ENCODE data around the gene PPP1R14B.
A peak's percentile ranks its signal among the peaks of the same experiment; 100 is the strongest.

Gene PPP1R14B, protein sequence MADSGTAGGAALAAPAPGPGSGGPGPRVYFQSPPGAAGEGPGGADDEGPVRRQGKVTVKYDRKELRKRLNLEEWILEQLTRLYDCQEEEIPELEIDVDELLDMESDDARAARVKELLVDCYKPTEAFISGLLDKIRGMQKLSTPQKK

DNA sequence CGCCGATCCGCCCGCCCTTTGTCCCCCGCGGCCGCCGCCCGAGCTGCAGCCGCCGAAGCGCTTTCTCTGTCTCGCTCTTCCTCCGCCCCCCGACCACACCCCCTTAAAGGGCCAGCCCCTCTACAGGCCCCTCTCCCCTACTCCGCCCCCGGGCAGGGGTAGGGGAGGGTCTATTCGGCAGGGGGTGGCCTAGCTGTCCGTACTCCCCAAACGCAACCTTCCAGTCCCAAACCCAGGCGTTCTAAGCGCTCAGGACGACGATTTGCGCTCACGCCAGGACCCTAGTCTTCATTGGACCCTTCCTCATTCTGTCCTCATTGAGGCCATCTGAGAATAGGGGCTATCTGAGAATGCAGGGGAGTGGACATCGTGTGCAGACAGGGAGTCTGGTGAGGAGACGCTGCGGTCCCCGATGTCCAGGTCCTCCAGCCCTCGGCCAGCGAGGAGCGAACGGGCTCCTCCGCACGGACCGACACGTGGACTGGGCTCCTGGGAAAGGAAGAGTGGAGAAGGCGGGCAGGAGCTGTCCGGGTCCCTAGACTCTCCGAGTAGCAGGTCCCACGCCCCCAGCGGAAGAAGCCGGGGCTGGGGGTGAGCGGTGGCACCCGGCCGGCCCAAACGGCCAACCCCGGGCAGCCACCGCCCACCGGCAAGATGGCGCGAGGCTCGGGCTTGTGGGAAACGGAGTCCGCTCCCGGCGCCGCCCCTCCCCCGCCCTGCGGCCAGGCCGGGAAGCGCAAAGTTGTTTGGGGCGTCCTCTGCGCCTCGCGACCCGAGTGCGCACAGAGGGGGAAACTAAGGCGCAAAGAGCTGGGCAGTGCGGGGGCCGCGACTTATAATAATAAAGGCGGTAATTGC is at the start of gene PPP1R14B:
Gene PPP1R14B, minus strand, starts transcription at position 73 of the 858 bp plus-strand sequence. CDS start 270 bp downstream, outside the sequence.
- Histone ChIP-seq H3K27me3 (replicated peaks; ENCODE audit: control insufficient read depth, insufficient read depth, low read length) (no peaks in the 10 kb centered on the region), H3K36me3 (ENCODE audit: control insufficient read depth, insufficient read depth, low read length) (peaks cover 13% of the 10 kb centered on the region), H3K4me3 (replicated peaks; ENCODE audit: low read depth, low read length) (peak within 1 kb of the TSS; percentile 93)
- TF ChIP-seq, protein P1, sequence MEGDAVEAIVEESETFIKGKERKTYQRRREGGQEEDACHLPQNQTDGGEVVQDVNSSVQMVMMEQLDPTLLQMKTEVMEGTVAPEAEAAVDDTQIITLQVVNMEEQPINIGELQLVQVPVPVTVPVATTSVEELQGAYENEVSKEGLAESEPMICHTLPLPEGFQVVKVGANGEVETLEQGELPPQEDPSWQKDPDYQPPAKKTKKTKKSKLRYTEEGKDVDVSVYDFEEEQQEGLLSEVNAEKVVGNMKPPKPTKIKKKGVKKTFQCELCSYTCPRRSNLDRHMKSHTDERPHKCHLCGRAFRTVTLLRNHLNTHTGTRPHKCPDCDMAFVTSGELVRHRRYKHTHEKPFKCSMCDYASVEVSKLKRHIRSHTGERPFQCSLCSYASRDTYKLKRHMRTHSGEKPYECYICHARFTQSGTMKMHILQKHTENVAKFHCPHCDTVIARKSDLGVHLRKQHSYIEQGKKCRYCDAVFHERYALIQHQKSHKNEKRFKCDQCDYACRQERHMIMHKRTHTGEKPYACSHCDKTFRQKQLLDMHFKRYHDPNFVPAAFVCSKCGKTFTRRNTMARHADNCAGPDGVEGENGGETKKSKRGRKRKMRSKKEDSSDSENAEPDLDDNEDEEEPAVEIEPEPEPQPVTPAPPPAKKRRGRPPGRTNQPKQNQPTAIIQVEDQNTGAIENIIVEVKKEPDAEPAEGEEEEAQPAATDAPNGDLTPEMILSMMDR (IDR thresholded peaks at IDR 0.05; ENCODE audit: insufficient read depth, low read length, poor library complexity, severe bottlenecking), result no peak
- peak; percentile 83 for DNase-seq (ENCODE audit: extremely low read depth, insufficient read length)

DNA sequence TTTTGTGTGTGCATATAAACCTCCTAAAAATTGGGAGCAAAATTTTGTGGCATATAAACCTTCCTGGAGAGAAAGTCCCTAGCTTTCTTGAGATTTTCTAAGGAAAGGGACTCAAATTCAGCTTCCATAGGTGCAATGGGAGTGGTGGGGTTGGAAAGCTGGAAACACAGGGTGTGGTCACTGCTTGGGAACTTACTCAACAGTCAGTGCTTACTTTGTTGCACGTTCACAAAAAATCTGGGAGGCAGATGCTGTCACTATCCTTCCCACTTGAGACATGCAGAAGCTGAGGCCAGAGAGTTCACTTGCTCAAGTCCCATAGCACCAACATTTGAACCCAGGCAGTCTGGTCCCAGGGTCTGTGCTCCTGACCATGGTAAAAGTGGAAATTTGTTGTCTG is 49.5 kb upstream of the PPP1R14B start:
- peaks cover 5% of the 10 kb centered on the region for H3K27me3 ChIP-seq (replicated peaks; ENCODE audit: control insufficient read depth, insufficient read depth, low read length)
- no peak for DNase-seq (ENCODE audit: extremely low read depth, insufficient read length)
- no peak overlapping the region for H3K4me3 ChIP-seq (replicated peaks; ENCODE audit: low read depth, low read length)
- TF ChIP-seq, protein P1 (IDR thresholded peaks at IDR 0.05; ENCODE audit: insufficient read depth, low read length, poor library complexity, severe bottlenecking), result no peak
- no peaks in the 10 kb centered on the region for H3K36me3 ChIP-seq (ENCODE audit: control insufficient read depth, insufficient read depth, low read length)

DNA sequence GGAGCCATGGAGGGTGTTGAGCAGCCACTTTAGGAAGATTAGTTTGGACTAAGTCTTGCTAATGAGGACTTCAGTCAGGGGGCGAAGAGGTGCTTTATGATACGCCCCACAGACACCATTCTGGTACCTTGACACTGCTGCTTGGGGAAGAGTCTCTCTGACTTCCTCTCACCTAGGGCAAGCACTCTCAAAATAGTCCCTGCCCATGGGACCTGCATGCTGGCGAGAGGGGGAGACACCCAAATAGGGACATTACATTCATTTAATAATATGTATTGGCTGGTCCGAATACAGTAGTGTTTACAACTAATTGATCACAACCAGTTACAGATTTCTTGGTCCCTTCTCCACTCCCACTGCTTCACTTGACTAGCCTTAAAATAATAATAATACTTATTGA is 49.0 kb upstream of the PPP1R14B start:
- Histone ChIP-seq H3K4me3 (replicated peaks; ENCODE audit: low read depth, low read length) (no peak overlapping the region), H3K27me3 (replicated peaks; ENCODE audit: control insufficient read depth, insufficient read depth, low read length) (peaks cover 5% of the 10 kb centered on the region)
- DNase-seq (ENCODE audit: extremely low read depth, insufficient read length), result no peak

DNA sequence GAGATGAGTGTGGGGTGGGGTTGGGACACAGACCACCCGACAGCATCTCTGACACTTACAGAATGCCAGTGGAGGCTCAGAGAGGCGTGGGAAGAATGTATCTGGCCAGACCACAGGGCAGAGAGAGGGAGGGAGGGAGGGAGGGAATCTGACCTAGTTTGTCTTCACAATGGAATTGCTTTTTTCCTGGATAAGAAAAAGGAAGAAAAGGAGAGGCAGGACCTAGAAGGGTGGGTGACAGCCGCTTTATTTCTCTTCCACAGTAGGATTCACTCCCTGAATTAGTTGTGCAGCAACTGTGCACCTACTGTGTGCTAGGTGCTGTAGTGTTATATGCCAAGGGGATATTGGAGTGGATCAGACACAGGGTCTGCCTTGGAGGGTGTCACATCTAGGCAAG is 48.0 kb upstream of the PPP1R14B start:
- DNase-seq (ENCODE audit: extremely low read depth, insufficient read length), result no peak
- H3K27me3 ChIP-seq (replicated peaks; ENCODE audit: control insufficient read depth, insufficient read depth, low read length), result peaks cover 5% of the 10 kb centered on the region
- no peaks in the 10 kb centered on the region for H3K36me3 ChIP-seq (ENCODE audit: control insufficient read depth, insufficient read depth, low read length)

More for the DNA sequence above, 49.0 kb upstream of the PPP1R14B start:
- TF ChIP-seq, protein P1 (IDR thresholded peaks at IDR 0.05; ENCODE audit: insufficient read depth, low read length, poor library complexity, severe bottlenecking), result no peak
- no peaks in the 10 kb centered on the region for H3K36me3 ChIP-seq (ENCODE audit: control insufficient read depth, insufficient read depth, low read length)

DNA sequence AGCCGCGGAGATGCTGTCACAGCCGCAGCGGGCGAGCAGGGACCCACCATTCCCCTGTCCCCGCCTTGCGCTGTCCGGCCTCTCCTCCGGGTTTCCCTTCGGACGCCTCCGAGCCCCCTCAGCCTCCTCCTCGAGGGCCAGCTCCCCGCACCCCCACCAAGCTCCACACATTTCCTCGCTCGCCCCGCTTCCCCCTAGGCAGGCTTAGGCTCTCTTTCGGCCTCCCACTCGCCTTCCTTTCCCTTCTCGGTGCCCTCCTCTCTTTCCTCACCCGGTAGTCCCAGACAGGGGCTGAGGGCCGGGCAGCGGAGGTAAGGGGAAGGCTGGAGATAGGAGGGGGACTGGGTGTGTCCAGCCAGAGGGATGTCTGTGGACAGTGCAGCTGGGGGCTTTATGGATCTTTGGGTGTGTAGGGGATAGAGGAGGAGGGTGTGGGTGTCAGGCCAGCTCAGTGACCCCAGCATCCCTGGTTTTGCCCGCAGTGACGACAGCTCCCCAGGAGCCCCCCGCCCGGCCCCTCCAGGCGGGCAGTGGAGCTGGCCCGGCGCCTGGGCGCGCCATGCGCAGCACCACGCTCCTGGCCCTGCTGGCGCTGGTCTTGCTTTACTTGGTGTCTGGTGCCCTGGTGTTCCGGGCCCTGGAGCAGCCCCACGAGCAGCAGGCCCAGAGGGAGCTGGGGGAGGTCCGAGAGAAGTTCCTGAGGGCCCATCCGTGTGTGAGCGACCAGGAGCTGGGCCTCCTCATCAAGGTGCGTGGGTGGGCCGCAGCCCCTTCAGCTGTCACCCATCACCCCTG is 45.9 kb upstream of the PPP1R14B start:
- peaks cover 5% of the 10 kb centered on the region for H3K27me3 ChIP-seq (replicated peaks; ENCODE audit: control insufficient read depth, insufficient read depth, low read length)
- no peaks in the 10 kb centered on the region; the same call in 1 of the 2 replicates for H3K36me3 ChIP-seq (ENCODE audit: control insufficient read depth, insufficient read depth, low read length)
- peak overlapping the region; percentile 21; the same call in 1 of the 2 replicates for H3K4me3 ChIP-seq (replicated peaks; ENCODE audit: low read depth, low read length)
- TF ChIP-seq, protein P1 (IDR thresholded peaks at IDR 0.05; ENCODE audit: insufficient read depth, low read length, poor library complexity, severe bottlenecking), result no peak
- DNase-seq (ENCODE audit: extremely low read depth, insufficient read length), result no peak

More for the DNA sequence above, 48.0 kb upstream of the PPP1R14B start:
- TF ChIP-seq, protein P1 (IDR thresholded peaks at IDR 0.05; ENCODE audit: insufficient read depth, low read length, poor library complexity, severe bottlenecking), result no peak
- H3K4me3 ChIP-seq (replicated peaks; ENCODE audit: low read depth, low read length), result no peak overlapping the region
